ENCODE measurements around the gene ANXA3. TPM values are rescaled to one million over a fixed set of nuclear protein-coding genes. Genes with fewer than 3 reads are reported as not detected.

Gene ANXA3, protein sequence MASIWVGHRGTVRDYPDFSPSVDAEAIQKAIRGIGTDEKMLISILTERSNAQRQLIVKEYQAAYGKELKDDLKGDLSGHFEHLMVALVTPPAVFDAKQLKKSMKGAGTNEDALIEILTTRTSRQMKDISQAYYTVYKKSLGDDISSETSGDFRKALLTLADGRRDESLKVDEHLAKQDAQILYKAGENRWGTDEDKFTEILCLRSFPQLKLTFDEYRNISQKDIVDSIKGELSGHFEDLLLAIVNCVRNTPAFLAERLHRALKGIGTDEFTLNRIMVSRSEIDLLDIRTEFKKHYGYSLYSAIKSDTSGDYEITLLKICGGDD
- total RNA-seq, result 25.8 and 58.9 TPM in 2 replicates

DNA sequence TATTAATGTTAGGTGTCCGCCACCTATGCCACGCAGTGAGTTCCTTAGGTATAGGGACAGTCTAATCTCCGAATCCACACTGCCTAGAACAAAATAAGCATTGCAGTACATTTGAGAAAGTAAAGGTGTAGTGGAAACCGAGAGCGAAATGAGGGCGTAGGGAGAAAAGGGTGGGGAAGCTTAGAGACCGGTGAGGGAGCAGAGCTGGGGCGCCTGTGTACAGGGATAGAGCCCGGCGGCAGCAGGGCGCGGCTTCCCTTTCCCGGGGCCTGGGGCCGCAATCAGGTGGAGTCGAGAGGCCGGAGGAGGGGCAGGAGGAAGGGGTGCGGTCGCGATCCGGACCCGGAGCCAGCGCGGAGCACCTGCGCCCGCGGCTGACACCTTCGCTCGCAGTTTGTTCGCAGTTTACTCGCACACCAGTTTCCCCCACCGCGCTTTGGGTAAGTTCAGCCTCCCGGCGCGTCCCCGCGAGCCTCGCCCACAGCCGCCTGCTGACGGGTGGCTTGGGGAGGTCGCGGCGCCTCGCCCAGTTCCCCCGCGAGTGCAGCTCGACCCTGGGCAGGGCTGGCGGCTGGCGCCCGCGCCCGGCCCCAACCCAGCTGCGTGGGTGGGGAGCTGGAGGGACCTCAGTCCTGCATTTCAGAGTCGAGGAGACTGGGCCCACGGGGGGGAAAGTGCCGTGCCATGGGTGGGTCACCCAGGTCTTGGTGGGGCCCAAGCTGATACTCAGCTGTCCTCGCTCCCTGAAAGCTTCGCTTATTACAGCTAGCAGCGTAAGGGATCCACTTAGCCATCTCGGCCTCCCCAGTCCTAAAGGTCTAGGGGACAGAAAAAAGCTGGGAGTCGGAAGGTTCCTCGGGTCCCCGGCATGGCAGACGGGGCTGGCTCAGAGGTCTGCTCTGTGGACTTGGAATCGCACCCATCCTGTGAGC lies at the start of gene ANXA3:
ANXA3 (plus strand) TSS at position 351 of the 932 bp plus-strand sequence. CDS start 2,704 bp downstream, outside the sequence.

Other genes starting within 250 kb of the ANXA3 start
- gene BMP2K, start 224.6 kb downstream of the ANXA3 start, total RNA-seq, result 28.9 and 32.1 TPM in 2 replicates

Data from pericardium fibroblast (primary cell).